Osteoblast (primary cell): Measurements from ENCODE around the gene PEAK3. TPM values are rescaled to one million over a fixed set of nuclear protein-coding genes. Genes with fewer than 3 reads are reported as not detected.

Experiments used
- DNase-seq: peaks from one replicate; pipeline ENCODE4 v3.0.0; 2011; ENCODE audit warnings: low spot score, mixed read lengths; ENCODE audit not compliant: insufficient read length; ENCODE audit errors: missing footprints
- H2AFZ ChIP-seq: 2 replicates; pipeline ENCODE4 v1.6.0; 2011; ENCODE audit warnings: mild to moderate bottlenecking, low read length
- H3K27ac ChIP-seq: 2 replicates; pipeline ENCODE4 v1.5.1; 2011; ENCODE audit warnings: mild to moderate bottlenecking, low read depth, low read length, moderate library complexity
- H3K27me3 ChIP-seq: 2 replicates; pipeline ENCODE4 v1.6.0; 2012; ENCODE audit warnings: mild to moderate bottlenecking, control low read depth, inconsistent platforms, low read length, moderate library complexity; ENCODE audit not compliant: insufficient read depth
- H3K36me3 ChIP-seq: 2 replicates; pipeline ENCODE4 v1.5.1; 2011; ENCODE audit warnings: mild to moderate bottlenecking, low read length, control low read depth, moderate library complexity; ENCODE audit not compliant: insufficient read depth
- H3K4me1 ChIP-seq: 2 replicates; pipeline ENCODE4 v1.5.1; 2011; ENCODE audit warnings: mild to moderate bottlenecking, low read length, control low read depth, moderate library complexity; ENCODE audit not compliant: insufficient read depth
- H3K4me2 ChIP-seq: 2 replicates; pipeline ENCODE4 v1.6.0; 2011; ENCODE audit warnings: mild to moderate bottlenecking, low read length; ENCODE audit not compliant: insufficient read depth
- H3K4me3 ChIP-seq: fragments of 200-600 bp; sonication (generic); 3 replicates; pipeline ENCODE4 v1.5.1; 2012; ENCODE audit warnings: mild to moderate bottlenecking, low read length, inconsistent platforms; ENCODE audit not compliant: insufficient read depth
- H3K79me2 ChIP-seq: 2 replicates; pipeline ENCODE4 v1.6.0; 2012; ENCODE audit warnings: mild to moderate bottlenecking, low read length, control low read depth, inconsistent platforms; ENCODE audit not compliant: insufficient read depth
- H3K9me3 ChIP-seq: 2 replicates; pipeline ENCODE4 v1.5.1; 2011; ENCODE audit warnings: low read depth, low read length, control low read depth
- H4K20me1 ChIP-seq: 2 replicates; pipeline ENCODE4 v1.6.0; 2012; ENCODE audit warnings: mild to moderate bottlenecking, low read length, control low read depth; ENCODE audit not compliant: insufficient read depth
- total RNA-seq: library from RNA; depleted of rRNA; stranded (reverse); fragments of >200 nt; gene quantifications from 2 replicates; pipeline ENCODE4 v1.2.3, GENCODE V29; 2012
- TF ChIP-seq, protein P1 (sequence below): IDR thresholded peaks from 2 replicates; pipeline ENCODE4 v1.5.1; 2011; ENCODE audit warnings: mild to moderate bottlenecking, low read depth, low read length, moderate library complexity; ENCODE audit errors: extremely low read depth

PEAK3 gene
- total RNA-seq, 1 donor = not detected

DNA sequence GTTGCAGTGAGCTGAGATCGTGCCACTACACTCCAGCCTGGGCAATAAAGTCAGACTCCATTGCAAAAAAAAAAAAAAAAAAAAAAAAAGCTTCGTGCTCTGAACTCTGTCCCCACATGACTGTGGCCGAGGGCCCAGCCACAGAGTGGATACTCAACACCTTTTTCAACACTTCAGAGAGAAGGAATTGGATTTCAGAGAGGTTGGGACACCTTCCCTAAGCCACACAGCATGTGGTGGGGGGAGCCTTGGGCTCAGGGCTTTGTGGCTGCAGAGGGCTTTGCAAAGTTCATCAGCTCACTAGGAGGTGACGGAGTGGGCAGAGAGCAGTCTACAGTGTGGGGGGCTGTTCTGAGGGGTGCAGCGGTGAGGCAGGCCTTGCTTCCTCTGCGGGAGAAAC, 36.9 kb upstream of the PEAK3 start:
- Histone ChIP-seq H3K27me3 (no peaks in the 10 kb centered on the region), H2AFZ (no peak overlapping the region), H3K4me2 (no peak overlapping the region), H3K27ac (no peak overlapping the region), H4K20me1 (no peaks in the 10 kb centered on the region), H3K36me3 (peaks cover 4% of the 10 kb centered on the region), H3K4me1 (peaks cover 7% of the 10 kb centered on the region), H3K79me2 (no peaks in the 10 kb centered on the region), H3K9me3 (no peaks in the 10 kb centered on the region), H3K4me3 (no peak overlapping the region)
- DNase-seq = no peak
- TF ChIP-seq, protein P1, sequence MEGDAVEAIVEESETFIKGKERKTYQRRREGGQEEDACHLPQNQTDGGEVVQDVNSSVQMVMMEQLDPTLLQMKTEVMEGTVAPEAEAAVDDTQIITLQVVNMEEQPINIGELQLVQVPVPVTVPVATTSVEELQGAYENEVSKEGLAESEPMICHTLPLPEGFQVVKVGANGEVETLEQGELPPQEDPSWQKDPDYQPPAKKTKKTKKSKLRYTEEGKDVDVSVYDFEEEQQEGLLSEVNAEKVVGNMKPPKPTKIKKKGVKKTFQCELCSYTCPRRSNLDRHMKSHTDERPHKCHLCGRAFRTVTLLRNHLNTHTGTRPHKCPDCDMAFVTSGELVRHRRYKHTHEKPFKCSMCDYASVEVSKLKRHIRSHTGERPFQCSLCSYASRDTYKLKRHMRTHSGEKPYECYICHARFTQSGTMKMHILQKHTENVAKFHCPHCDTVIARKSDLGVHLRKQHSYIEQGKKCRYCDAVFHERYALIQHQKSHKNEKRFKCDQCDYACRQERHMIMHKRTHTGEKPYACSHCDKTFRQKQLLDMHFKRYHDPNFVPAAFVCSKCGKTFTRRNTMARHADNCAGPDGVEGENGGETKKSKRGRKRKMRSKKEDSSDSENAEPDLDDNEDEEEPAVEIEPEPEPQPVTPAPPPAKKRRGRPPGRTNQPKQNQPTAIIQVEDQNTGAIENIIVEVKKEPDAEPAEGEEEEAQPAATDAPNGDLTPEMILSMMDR = no peak

DNA sequence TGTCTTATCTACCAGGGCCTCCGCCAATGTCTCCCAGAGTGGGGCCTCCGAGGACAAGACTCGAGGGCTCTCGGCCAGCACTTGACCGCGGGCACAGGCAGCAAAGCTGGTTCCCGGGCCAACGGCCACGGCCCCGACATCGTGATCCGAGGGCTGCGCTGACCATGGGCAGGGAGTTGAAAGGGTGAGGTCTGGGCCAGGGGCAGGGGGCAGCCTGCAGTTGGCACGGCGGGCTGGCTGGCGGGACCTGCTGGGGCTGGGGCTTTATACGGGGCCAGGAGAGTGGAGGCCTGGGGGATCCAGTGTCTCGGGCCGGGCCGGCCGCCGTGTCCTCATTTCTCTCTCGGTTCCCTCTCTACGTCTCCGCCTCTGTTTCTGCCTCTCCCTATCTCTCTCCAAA, 35.8 kb upstream of the PEAK3 start:
- H3K4me2 ChIP-seq = no peak overlapping the region
- no peaks in the 10 kb centered on the region for H3K79me2 ChIP-seq
- no peak overlapping the region for H3K4me3 ChIP-seq
- peaks cover 4% of the 10 kb centered on the region for H3K36me3 ChIP-seq
- H4K20me1 ChIP-seq = no peaks in the 10 kb centered on the region
- peaks cover 7% of the 10 kb centered on the region for H3K4me1 ChIP-seq
- no peak overlapping the region for H2AFZ ChIP-seq
- no peak for DNase-seq
- H3K27me3 ChIP-seq = peaks cover 2% of the 10 kb centered on the region
- TF ChIP-seq, protein P1 = no peak
- H3K9me3 ChIP-seq = no peaks in the 10 kb centered on the region
- H3K27ac ChIP-seq = no peak overlapping the region

DNA sequence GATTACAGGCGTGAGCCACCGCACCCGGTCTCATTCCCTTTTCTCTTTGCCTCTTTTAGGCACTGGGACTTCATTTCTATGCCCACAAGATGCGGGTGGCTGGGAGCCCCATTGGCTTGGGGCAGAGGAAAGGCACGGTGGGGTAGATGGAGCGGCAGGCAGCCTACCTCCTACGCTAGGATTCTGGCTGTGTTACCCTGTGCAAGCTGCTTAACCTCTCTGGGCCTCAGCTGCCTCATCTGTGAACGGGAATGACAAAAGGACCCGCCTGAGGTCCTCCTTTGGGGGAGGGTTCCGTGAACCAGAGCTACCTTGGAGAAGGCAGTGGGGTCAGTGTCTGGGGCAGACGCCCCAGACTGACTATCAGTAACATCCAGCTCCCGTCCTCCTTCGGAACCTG, 35.3 kb upstream of the PEAK3 start:
- TF ChIP-seq, protein P1 = no peak
- peaks cover 7% of the 10 kb centered on the region for H3K4me1 ChIP-seq
- no peak overlapping the region for H3K4me3 ChIP-seq
- H2AFZ ChIP-seq = no peak overlapping the region
- no peaks in the 10 kb centered on the region for H3K9me3 ChIP-seq
- DNase-seq = no peak
- no peaks in the 10 kb centered on the region for H4K20me1 ChIP-seq
- H3K79me2 ChIP-seq = no peaks in the 10 kb centered on the region
- no peak overlapping the region for H3K4me2 ChIP-seq
- peaks cover 2% of the 10 kb centered on the region for H3K27me3 ChIP-seq
- no peak overlapping the region for H3K27ac ChIP-seq
- H3K36me3 ChIP-seq = peaks cover 4% of the 10 kb centered on the region

DNA sequence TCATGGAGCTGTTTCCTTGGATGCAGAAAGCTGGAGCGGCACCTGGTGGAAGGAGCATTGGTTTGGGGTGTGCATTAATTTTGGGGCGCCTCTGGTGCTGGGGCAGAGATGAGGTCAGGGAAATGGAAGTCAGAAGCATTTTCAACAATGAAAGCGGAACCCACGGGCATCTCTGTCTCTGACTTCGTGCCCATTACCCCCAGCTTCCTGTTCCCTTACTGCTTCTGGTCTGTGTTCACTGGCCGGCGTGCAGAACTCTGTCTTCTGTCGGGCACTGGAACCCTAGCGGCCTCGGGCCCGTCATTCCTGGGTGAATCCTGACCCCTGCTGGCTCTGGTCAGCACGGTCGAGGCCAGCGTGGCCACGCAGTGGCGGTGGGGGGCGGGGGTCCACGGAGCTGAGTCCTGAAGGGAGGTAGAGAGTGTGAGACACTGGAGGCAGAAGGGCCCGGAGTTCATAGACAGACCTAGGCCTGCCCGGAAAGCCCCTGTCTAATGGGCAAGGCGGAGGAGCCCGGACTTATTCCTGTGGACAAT, 33.9 kb upstream of the PEAK3 start:
- DNase-seq = peak; percentile 98
- peaks cover 2% of the 10 kb centered on the region for H3K27me3 ChIP-seq
- no peaks in the 10 kb centered on the region for H3K79me2 ChIP-seq
- H3K9me3 ChIP-seq = no peaks in the 10 kb centered on the region
- TF ChIP-seq, protein P1 = peak; percentile 57
- H4K20me1 ChIP-seq = no peaks in the 10 kb centered on the region
- H3K36me3 ChIP-seq = no peaks in the 10 kb centered on the region
- H3K4me1 ChIP-seq = peaks cover 7% of the 10 kb centered on the region
- H3K4me3 ChIP-seq = peak overlapping the region; percentile 34
- no peak overlapping the region for H3K27ac ChIP-seq
- H3K4me2 ChIP-seq = peak overlapping the region; percentile 66
- H2AFZ ChIP-seq = peak overlapping the region; percentile 60
